HG03460 (cell line): ENCODE data around the gene SLAIN1.

Experiments used
- ATAC-seq: cut with Tn5 transposase; IDR thresholded peaks from one replicate; pipeline ENCODE4 v1.9.1; 2021; ENCODE audit not compliant: unreplicated experiment

The SLAIN1 gene

GRCh38 chr13:77751513-77752456 lies 54.3 kb downstream of the SLAIN1 start:
- ATAC-seq = peak; percentile 83

GRCh38 chr13:77752512-77753069 lies 55.1 kb downstream of the SLAIN1 start:
- no peak for ATAC-seq

GRCh38 chr13:77760893-77761292 lies 63.4 kb downstream of the SLAIN1 start:
- ATAC-seq = no peak

- ATAC-seq = no peak
Measured at GRCh38 chr13:77767413-77767812, 69.9 kb downstream of the SLAIN1 start.

- no peak for ATAC-seq
Measured at GRCh38 chr13:77774181-77774580, 76.7 kb downstream of the SLAIN1 start.

GRCh38 chr13:77776704-77777103 lies 79.2 kb downstream of the SLAIN1 start:
- ATAC-seq = no peak

- peak; percentile 91 for ATAC-seq
Measured at GRCh38 chr13:77779552-77780272, 82.2 kb downstream of the SLAIN1 start.

- ATAC-seq = no peak
Measured at GRCh38 chr13:77781808-77782207, 84.3 kb downstream of the SLAIN1 start.

GRCh38 chr13:77784515-77784914 lies 87.0 kb downstream of the SLAIN1 start:
- ATAC-seq = no peak

- ATAC-seq = no peak
Measured at GRCh38 chr13:77786695-77787287, 89.3 kb downstream of the SLAIN1 start.

GRCh38 chr13:77789376-77789775 lies 91.9 kb downstream of the SLAIN1 start:
- no peak for ATAC-seq

- ATAC-seq = no peak
Measured at GRCh38 chr13:77800219-77800618, 102.7 kb downstream of the SLAIN1 start.

- no peak for ATAC-seq
Measured at GRCh38 chr13:77806518-77806917, 109.0 kb downstream of the SLAIN1 start.

GRCh38 chr13:77807431-77808135 lies 110.1 kb downstream of the SLAIN1 start:
- ATAC-seq = no peak

- peak; percentile 71 for ATAC-seq
Measured at GRCh38 chr13:77810430-77810829, 112.9 kb downstream of the SLAIN1 start.

- ATAC-seq = no peak
Measured at GRCh38 chr13:77810878-77811277, 113.4 kb downstream of the SLAIN1 start.

GRCh38 chr13:77811381-77811780 lies 113.9 kb downstream of the SLAIN1 start:
- ATAC-seq = no peak

- no peak for ATAC-seq
Measured at GRCh38 chr13:77811981-77812380, 114.5 kb downstream of the SLAIN1 start.
